CD4-positive, alpha-beta T cell (primary cell): ENCODE data around the gene ARMC9. TPM values are rescaled to one million over a fixed set of nuclear protein-coding genes. Genes with fewer than 3 reads are reported as not detected.
A peak's percentile ranks its signal among the peaks of the same experiment; 100 is the strongest.

Source experiments
- ATAC-seq: fragments of 200-7000 bp; cut with Tn5 transposase; one replicate; pipeline ENCODE4 v1.10.0; 2022; ENCODE audit warnings: mild to moderate bottlenecking; ENCODE audit not compliant: poor library complexity
- CTCF ChIA-PET: fragments of 350-600 bp; sonication (Branson Sonifier 250); formaldehyde crosslinking; loops from one replicate; lab custom pipeline; 2021; ENCODE audit warnings: antibody characterized with exemption, inconsistent platforms; lab: Charles Lee
- POLR2A ChIA-PET: fragments of 350-600 bp; sonication (Branson Sonifier 250); formaldehyde crosslinking; loops from one replicate; lab custom pipeline; 2021; ENCODE audit warnings: antibody characterized with exemption, inconsistent platforms; lab: Charles Lee
- DNase-seq, 14 experiments: peaks; one replicate each; pipeline ENCODE4 v3.0.0-alpha.2; 2013 to 2020; ENCODE audit warnings: mixed read lengths in 2 of 14
- H3K27ac ChIP-seq, 2 donors: one replicate each; pipeline versions ENCODE4 v1.5.1 to v1.7.0; 2013; ENCODE audit warnings: low read length in 2 of 2, low read depth in 1 of 2, mild to moderate bottlenecking in 1 of 2
- H3K27me3 ChIP-seq, 2 experiments: 1 replicate in 1 of 2; 2 replicates in 1 of 2; pipeline versions ENCODE4 v1.6.1 to v1.7.0; 2013; ENCODE audit warnings: low read length in 2 of 2, control low read depth in 1 of 2, mild to moderate bottlenecking in 1 of 2, moderate library complexity in 1 of 2; ENCODE audit not compliant: insufficient read depth in 2 of 2, control insufficient read depth in 1 of 2
- H3K36me3 ChIP-seq: one replicate; pipeline ENCODE4 v1.6.1; 2013; ENCODE audit warnings: low read length, control low read depth; ENCODE audit not compliant: insufficient read depth
- H3K4me1 ChIP-seq: one replicate; pipeline ENCODE4 v1.6.1; 2013; ENCODE audit warnings: low read length, control low read depth; ENCODE audit not compliant: insufficient read depth
- H3K4me3 ChIP-seq: one replicate; pipeline ENCODE4 v1.5.1; 2013; ENCODE audit warnings: mild to moderate bottlenecking, low read length, moderate library complexity
- H3K9me3 ChIP-seq, 2 experiments: 1 replicate in 1 of 2; 2 replicates in 1 of 2; pipeline versions ENCODE4 v1.6.1 to v1.7.0; 2013; ENCODE audit warnings: low read length in 2 of 2, mild to moderate bottlenecking in 2 of 2, control low read depth in 1 of 2, moderate library complexity in 1 of 2; ENCODE audit not compliant: control insufficient read depth in 1 of 2, insufficient read depth in 1 of 2
- H3K27ac Mint-ChIP-seq: one replicate; pipeline ENCODE4 v1.8.0; 2020; ENCODE audit warnings: mixed read lengths
- H3K27me3 Mint-ChIP-seq: one replicate; pipeline ENCODE4 v1.8.0; 2021; ENCODE audit warnings: mixed read lengths
- H3K36me3 Mint-ChIP-seq: one replicate; pipeline ENCODE4 v1.8.0; 2021; ENCODE audit warnings: low read depth, mixed read lengths
- H3K4me1 Mint-ChIP-seq: one replicate; pipeline ENCODE4 v1.8.0; 2021; ENCODE audit warnings: low read depth, mixed read lengths
- H3K4me3 Mint-ChIP-seq: one replicate; pipeline ENCODE4 v1.8.0; 2020; ENCODE audit warnings: mild to moderate bottlenecking, mixed read lengths
- H3K9me3 Mint-ChIP-seq: one replicate; pipeline ENCODE4 v1.8.0; 2020; ENCODE audit warnings: mixed read lengths
- CTCF ChIP-seq: fragments of 200-600 bp; IDR thresholded peaks from one replicate; pipeline ENCODE4 v1.8.0; 2022; ENCODE audit warnings: antibody characterized with exemption, mild to moderate bottlenecking
- intact Hi-C, 2 experiments: fragments of 100-400 bp; cut with DNase I in 1 of 2; cut with micrococcal nuclease in 1 of 2; formaldehyde crosslinking; loops; one replicate each; pipeline versions ENCODE4 v1.15.1 to v1.9.0; 2023 to 2025; cut with DNase I, micrococcal nuclease
- total RNA-seq, 174 experiments: library from RNA in 2 of 174; stranded (reverse) in 2 of 174; gene quantifications; one replicate each; pipeline ENCODE4 v1.2.3 and lab custom pipeline; 2021 to 2026

The ARMC9 gene
- total RNA-seq, 2 experiments from 2014 or later = 0.16 to 0.42 TPM

DNA sequence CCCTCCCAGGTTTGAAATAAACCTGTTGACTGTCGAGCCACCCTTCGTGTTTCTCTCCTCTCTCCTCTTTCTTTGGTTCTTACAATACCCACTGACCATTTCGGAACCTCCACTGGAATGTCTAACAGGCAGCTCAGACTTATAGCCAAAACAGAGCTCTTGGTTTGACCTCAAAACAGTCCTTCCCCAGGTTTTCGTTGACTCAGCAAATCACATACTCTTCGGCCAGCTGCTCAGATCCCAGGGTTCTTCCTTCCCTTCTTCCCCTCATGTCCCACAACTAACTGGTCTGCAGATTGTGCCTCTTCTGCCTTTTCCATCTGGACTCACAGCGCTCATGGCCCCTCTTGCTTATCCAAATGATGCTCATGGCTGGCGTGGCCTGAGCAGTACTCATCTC lies 4.7 kb downstream of the ARMC9 start:
- ATAC-seq (no peak), DNase-seq (no peak)
- ChIA-PET CTCF (no interaction called here), POLR2A (no interaction called here)
- Mint-ChIP-seq H3K27ac (no peak overlapping the region), H3K36me3 (no peaks in the 10 kb centered on the region), H3K27me3 (no peaks in the 10 kb centered on the region), H3K4me1 (peaks cover 6% of the 10 kb centered on the region), H3K9me3 (no peaks in the 10 kb centered on the region), H3K4me3 (peak overlapping the region; percentile 60)
- Histone ChIP-seq H3K27me3 (no peaks in the 10 kb centered on the region), H3K9me3 (no peaks in the 10 kb centered on the region), H3K4me3 (no peak overlapping the region), H3K4me1 (peaks cover 5% of the 10 kb centered on the region), H3K36me3 (no peaks in the 10 kb centered on the region), H3K27ac (no peak overlapping the region)
- no peak for TF ChIP-seq CTCF
- intact Hi-C loops = no loop called here

- Histone ChIP-seq H3K9me3 (no peaks in the 10 kb centered on the region), H3K4me3 (no peak overlapping the region), H3K36me3 (no peaks in the 10 kb centered on the region), H3K4me1 (no peaks in the 10 kb centered on the region), H3K27ac (no peak overlapping the region), H3K27me3 (no peaks in the 10 kb centered on the region)
- intact Hi-C loops = no loop called here
- Mint-ChIP-seq H3K36me3 (no peaks in the 10 kb centered on the region), H3K9me3 (no peaks in the 10 kb centered on the region), H3K4me3 (no peak overlapping the region), H3K27ac (no peak overlapping the region), H3K4me1 (peaks cover 2% of the 10 kb centered on the region), H3K27me3 (no peaks in the 10 kb centered on the region)
- CTCF ChIA-PET = no interaction called here
- no peak for DNase-seq
- POLR2A ChIA-PET = no interaction called here
- no peak for TF ChIP-seq CTCF
- ATAC-seq = no peak
These were observed 5.7 kb downstream of the ARMC9 start for GRCh38 chr2:231204146-231204545.

- no peak overlapping the region for H3K4me3 ChIP-seq
- intact Hi-C loops = no loop called here
- H3K4me3 Mint-ChIP-seq = no peak overlapping the region
- no peaks in the 10 kb centered on the region for H3K4me1 Mint-ChIP-seq
- H3K27ac Mint-ChIP-seq = no peak overlapping the region
- H3K4me1 ChIP-seq = no peaks in the 10 kb centered on the region
- no peak overlapping the region for H3K27ac ChIP-seq
- CTCF ChIA-PET = no interaction called here
- H3K36me3 Mint-ChIP-seq = no peaks in the 10 kb centered on the region
- no peaks in the 10 kb centered on the region for H3K9me3 ChIP-seq
- POLR2A ChIA-PET = no interaction called here
- no peak for TF ChIP-seq CTCF
- no peaks in the 10 kb centered on the region for H3K9me3 Mint-ChIP-seq
- no peaks in the 10 kb centered on the region for H3K27me3 ChIP-seq
- DNase-seq (no peak), ATAC-seq (no peak)
- no peaks in the 10 kb centered on the region for H3K27me3 Mint-ChIP-seq
- no peaks in the 10 kb centered on the region for H3K36me3 ChIP-seq
These were observed 6.2 kb downstream of the ARMC9 start for GRCh38 chr2:231204581-231204980.
